Peyer's patch (tissue), 4 donors: ENCODE measurements around the gene UST. TPM values are rescaled to one million over a fixed set of nuclear protein-coding genes. Genes with fewer than 3 reads are reported as not detected.

Source experiments
- DNase-seq, 3 donors: peaks; one replicate each; pipeline ENCODE4 v3.0.0-alpha.2; 2017 to 2019
- H3K27ac ChIP-seq, 4 donors: fragments of 200-600 bp; sonication (generic); one replicate each; pipeline ENCODE4 v1.5.1; 2016 to 2019
- H3K27me3 ChIP-seq, 2 donors: fragments of 200-600 bp; sonication (generic); one replicate each; pipeline ENCODE4 v1.5.1; 2019
- H3K36me3 ChIP-seq, 3 donors: fragments of 200-600 bp; sonication (generic); one replicate each; pipeline ENCODE4 v1.5.1; 2016 to 2019
- H3K4me1 ChIP-seq, 4 donors: fragments of 200-600 bp; sonication (generic); one replicate each; pipeline ENCODE4 v1.5.1; 2016 to 2019
- H3K4me3 ChIP-seq, 4 donors: fragments of 200-600 bp; sonication (generic); 1 replicate in 3 of 4; 2 replicates in 1 of 4; pipeline ENCODE4 v1.5.1; 2016 to 2019; ENCODE audit warnings: mild to moderate bottlenecking in 1 of 4
- H3K9me3 ChIP-seq, 4 donors: fragments of 200-600 bp; sonication (generic); one replicate each; pipeline ENCODE4 v1.5.1; 2016 to 2019; ENCODE audit warnings: mild to moderate bottlenecking in 1 of 4
- CTCF ChIP-seq, 6 experiments: fragments of 450-650 bp in 4 of 6; fragments of 200-600 bp in 2 of 6; sonication (generic) in 1 of 6; IDR thresholded peaks; one replicate each; pipeline ENCODE4 v1.5.1; 2017 to 2019; ENCODE audit warnings: antibody characterized with exemption in 6 of 6, mild to moderate bottlenecking in 3 of 6, moderate library complexity in 1 of 6
- POLR2A ChIP-seq, 2 donors: fragments of 450-650 bp; IDR thresholded peaks; one replicate each; pipeline ENCODE4 v1.5.1; 2017; ENCODE audit warnings: antibody characterized with exemption in 2 of 2, mild to moderate bottlenecking in 2 of 2, moderate library complexity in 2 of 2
- total RNA-seq, 4 donors: library from RNA; depleted of rRNA; stranded (reverse); fragments of >200 nt; gene quantifications; one replicate each; pipeline ENCODE4 v1.1.0, GENCODE V29; 2016

The UST gene
- total RNA-seq, 4 donors from 2014 or later = 3.0 to 37.1 (median 4.6) TPM

- no peak for DNase-seq
- H3K27me3 ChIP-seq = no peaks in the 10 kb centered on the region
- no peak overlapping the region for H3K27ac ChIP-seq
- TF ChIP-seq POLR2A (IDR thresholded peaks at IDR 0.05) (no peak), CTCF (IDR thresholded peaks at IDR 0.05) (no peak)
- H3K9me3 ChIP-seq = no peaks in the 10 kb centered on the region
- H3K4me1 ChIP-seq = no peaks in the 10 kb centered on the region
- H3K4me3 ChIP-seq = no peak overlapping the region
- H3K36me3 ChIP-seq = no peaks in the 10 kb centered on the region
Observed at GRCh38 chr6:148986608-148987007, 239.8 kb downstream of the UST start.

- Histone ChIP-seq H3K27ac (no peak overlapping the region), H3K4me1 (no peaks in the 10 kb centered on the region), H3K36me3 (no peaks in the 10 kb centered on the region), H3K4me3 (no peak overlapping the region), H3K9me3 (no peaks in the 10 kb centered on the region), H3K27me3 (no peaks in the 10 kb centered on the region)
- DNase-seq = no peak
- no peak for TF ChIP-seq CTCF (IDR thresholded peaks at IDR 0.05)
- no peak for TF ChIP-seq POLR2A (IDR thresholded peaks at IDR 0.05)
Observed at GRCh38 chr6:148987982-148988381, 241.2 kb downstream of the UST start.

GRCh38 chr6:148989585-148989984 lies 242.8 kb downstream of the UST start:
- Histone ChIP-seq H3K9me3 (no peaks in the 10 kb centered on the region), H3K4me3 (no peak overlapping the region), H3K27ac (no peak overlapping the region), H3K4me1 (no peaks in the 10 kb centered on the region), H3K36me3 (no peaks in the 10 kb centered on the region), H3K27me3 (no peaks in the 10 kb centered on the region)
- no peak for DNase-seq
- TF ChIP-seq POLR2A (IDR thresholded peaks at IDR 0.05) (no peak), CTCF (IDR thresholded peaks at IDR 0.05) (no peak)

GRCh38 chr6:148990403-148990802 lies 243.6 kb downstream of the UST start:
- no peak overlapping the region for H3K27ac ChIP-seq
- H3K4me1 ChIP-seq = no peaks in the 10 kb centered on the region
- H3K9me3 ChIP-seq = no peaks in the 10 kb centered on the region
- TF ChIP-seq CTCF (IDR thresholded peaks at IDR 0.05) (no peak), POLR2A (IDR thresholded peaks at IDR 0.05) (no peak)
- no peak for DNase-seq
- no peaks in the 10 kb centered on the region for H3K27me3 ChIP-seq
- H3K36me3 ChIP-seq = no peaks in the 10 kb centered on the region
- H3K4me3 ChIP-seq = no peak overlapping the region

GRCh38 chr6:148996815-148997214 lies 250.0 kb downstream of the UST start:
- peaks cover 0 to 10% (median 3%) of the 10 kb centered on the region in 4 donors for H3K4me1 ChIP-seq
- peaks cover 0 to 9% (median 0%) of the 10 kb centered on the region in 4 donors for H3K9me3 ChIP-seq
- DNase-seq = no peak
- no peak for TF ChIP-seq CTCF (IDR thresholded peaks at IDR 0.05)
- no peak for TF ChIP-seq POLR2A (IDR thresholded peaks at IDR 0.05)
- H3K36me3 ChIP-seq = no peaks in the 10 kb centered on the region
- no peak overlapping the region for H3K4me3 ChIP-seq
- no peaks in the 10 kb centered on the region for H3K27me3 ChIP-seq
- no peak overlapping the region for H3K27ac ChIP-seq

- TF ChIP-seq POLR2A (IDR thresholded peaks at IDR 0.05) (no peak), CTCF (IDR thresholded peaks at IDR 0.05) (no peak)
- Histone ChIP-seq H3K9me3 (peaks cover 0 to 12% (median 0%) of the 10 kb centered on the region in 4 donors), H3K4me1 (peaks cover 0 to 10% (median 3%) of the 10 kb centered on the region in 4 donors), H3K4me3 (no peak overlapping the region), H3K36me3 (no peaks in the 10 kb centered on the region), H3K27ac (no peak overlapping the region), H3K27me3 (no peaks in the 10 kb centered on the region)
- no peak for DNase-seq
Observed at GRCh38 chr6:148997865-148998264, 251.0 kb downstream of the UST start.
